BJ (cell line): ENCODE results near the gene TAS1R3. TPM values are rescaled to one million over a fixed set of nuclear protein-coding genes. Genes with fewer than 3 reads are reported as not detected.

ENCODE experiments used
- CTCF ChIA-PET: fragments of 350-600 bp; formaldehyde crosslinking; extraction: SDS; loops from one replicate; lab custom pipeline; 2021; ENCODE audit warnings: antibody characterized with exemption, inconsistent platforms; lab: Yijun Ruan, JAX
- POLR2A ChIA-PET: fragments of 300-600 bp; sonication (Branson Sonifier 250); formaldehyde crosslinking; extraction: SDS; loops from one replicate; lab custom pipeline; 2021; ENCODE audit warnings: antibody characterized with exemption; lab: Charles Lee
- DNase-seq: peaks from one replicate; pipeline ENCODE4 v3.0.0-alpha.2; 2011; ENCODE audit warnings: low read depth
- H3K27me3 ChIP-seq: 2 replicates; pipeline ENCODE4 v1.6.0; 2011; ENCODE audit warnings: low read length; ENCODE audit not compliant: control insufficient read depth, insufficient read depth
- H3K36me3 ChIP-seq: 2 replicates; pipeline ENCODE4 v1.5.1; 2011; ENCODE audit warnings: low read length; ENCODE audit not compliant: control insufficient read depth, insufficient read depth
- H3K4me3 ChIP-seq: 2 replicates; pipeline ENCODE4 v1.5.1; 2011; ENCODE audit warnings: low read depth, mild to moderate bottlenecking, control low read depth, low read length
- CTCF ChIP-seq: IDR thresholded peaks from 2 replicates; pipeline ENCODE4 v1.5.1; 2011; ENCODE audit warnings: low read depth, mild to moderate bottlenecking, control low read depth, inconsistent platforms, low read length, moderate library complexity; ENCODE audit not compliant: insufficient read depth
- polyA plus RNA-seq: library from polyadenylated mRNA; depleted of rRNA; stranded (reverse); fragments of >200 nt; gene quantifications from 2 replicates; pipeline ENCODE4 v1.2.3, GENCODE V29; 2011

The TAS1R3 gene
- polyA plus RNA-seq, 1 experiment = 0.11 TPM

- POLR2A ChIA-PET = no interaction called here
- CTCF ChIA-PET = interaction anchor here (0.7 to 1.5 kb wide), 3 partner anchors 12 to 173 kb away, joined by 3 to 4 read pairs (median 3); no protein-coding TSS in a partner anchor
- no peaks in the 10 kb centered on the region for H3K27me3 ChIP-seq
- DNase-seq = no peak
- no peak for TF ChIP-seq CTCF
- no peak overlapping the region for H3K4me3 ChIP-seq
- H3K36me3 ChIP-seq = peaks cover 20% of the 10 kb centered on the region
Measured at GRCh38 chr1:1295154-1295923, 35.7 kb upstream of the TAS1R3 start.

GRCh38 chr1:1296070-1297061 lies 34.7 kb upstream of the TAS1R3 start:
- ChIA-PET CTCF (interaction anchor here (0.7 to 1.5 kb wide), 3 partner anchors 13 to 174 kb away, joined by 3 to 4 read pairs (median 3); no protein-coding TSS in a partner anchor), POLR2A (no interaction called here)
- H3K27me3 ChIP-seq = no peaks in the 10 kb centered on the region
- H3K36me3 ChIP-seq = peaks cover 20% of the 10 kb centered on the region
- no peak for TF ChIP-seq CTCF
- DNase-seq = no peak
- H3K4me3 ChIP-seq = no peak overlapping the region

DNA sequence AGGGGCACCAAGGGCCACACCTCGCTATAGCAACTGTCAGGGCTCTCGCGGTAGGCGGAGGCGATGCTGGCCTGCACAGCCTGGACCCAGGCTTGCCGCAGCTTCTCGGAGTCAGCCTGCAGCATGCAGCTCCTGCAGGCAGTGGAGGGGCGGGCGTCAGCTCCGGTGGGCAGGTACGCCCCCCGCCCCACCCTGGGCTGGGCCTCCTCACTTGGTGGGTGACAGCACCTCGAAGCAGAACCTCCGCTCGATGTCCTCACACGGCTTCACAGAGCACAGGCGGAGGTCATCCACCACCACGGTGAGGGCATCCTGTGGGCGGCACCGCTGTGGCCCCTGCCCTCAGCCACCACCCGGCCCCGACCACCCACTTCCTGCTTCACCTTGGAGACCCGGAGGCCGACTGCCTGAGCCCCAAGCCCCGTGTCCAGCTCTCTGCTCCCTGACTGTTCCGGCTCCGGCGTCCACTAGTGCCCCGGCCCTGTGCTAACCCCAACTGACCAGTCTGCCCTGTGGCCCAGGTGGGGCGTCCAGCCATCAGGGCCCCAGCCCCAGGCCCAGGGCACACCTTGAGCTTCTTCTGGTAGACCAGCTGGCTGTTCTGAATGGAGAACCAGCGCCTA lies 33.2 kb upstream of the TAS1R3 start:
- CTCF ChIA-PET = no interaction called here
- POLR2A ChIA-PET = no interaction called here
- H3K36me3 ChIP-seq = peaks cover 19% of the 10 kb centered on the region

GRCh38 chr1:1298861-1299685 lies 32.0 kb upstream of the TAS1R3 start:
- ChIA-PET CTCF (interaction anchor here (3.2 kb wide), 1 partner anchor 8 kb away, joined by 9 read pairs; no protein-coding TSS in a partner anchor), POLR2A (no interaction called here)
- DNase-seq = no peak
- no peaks in the 10 kb centered on the region for H3K27me3 ChIP-seq
- TF ChIP-seq CTCF = no peak
- peaks cover 18% of the 10 kb centered on the region for H3K36me3 ChIP-seq
- H3K4me3 ChIP-seq = no peak overlapping the region

More for the DNA sequence above, 33.2 kb upstream of the TAS1R3 start:
- Histone ChIP-seq H3K27me3 (no peaks in the 10 kb centered on the region), H3K4me3 (no peak overlapping the region)
- no peak for TF ChIP-seq CTCF
- DNase-seq = no peak
